ENCODE measurements around the gene IL10RA. TPM values are rescaled to one million over a fixed set of nuclear protein-coding genes. Genes with fewer than 3 reads are reported as not detected.

IL10RA gene
- total RNA-seq, 1 donor from 2014 or later = 7.2 TPM

DNA sequence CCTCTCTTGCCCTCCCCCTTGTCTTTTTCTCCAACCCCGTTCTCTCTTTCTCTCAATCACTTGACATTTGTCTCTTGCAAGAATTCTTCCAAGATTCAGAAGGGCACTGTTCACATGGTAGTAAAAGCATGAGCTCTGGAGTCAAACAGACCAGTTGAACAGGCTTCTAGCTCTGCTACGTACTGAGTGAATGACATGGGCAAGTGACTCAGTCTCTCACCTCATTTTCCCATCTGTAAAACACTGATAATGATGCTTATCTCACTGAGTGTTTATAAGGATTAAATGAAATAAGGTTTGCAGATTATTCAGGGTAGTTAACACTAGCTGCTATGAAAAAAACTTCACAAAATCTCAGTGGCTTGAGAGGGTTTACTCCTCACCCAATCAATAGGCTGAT lies 5.9 kb upstream of the IL10RA start:
- intact Hi-C loops (cut with DNase I) = no loop called here
- DNase-seq (ENCODE audit: missing footprints) = no peak
- ATAC-seq = no peak

GRCh38 chr11:117980720-117981119 lies 5.5 kb upstream of the IL10RA start:
- DNase-seq (ENCODE audit: missing footprints) (no peak), ATAC-seq (no peak)
- intact Hi-C loops (cut with DNase I) = no loop called here

DNA sequence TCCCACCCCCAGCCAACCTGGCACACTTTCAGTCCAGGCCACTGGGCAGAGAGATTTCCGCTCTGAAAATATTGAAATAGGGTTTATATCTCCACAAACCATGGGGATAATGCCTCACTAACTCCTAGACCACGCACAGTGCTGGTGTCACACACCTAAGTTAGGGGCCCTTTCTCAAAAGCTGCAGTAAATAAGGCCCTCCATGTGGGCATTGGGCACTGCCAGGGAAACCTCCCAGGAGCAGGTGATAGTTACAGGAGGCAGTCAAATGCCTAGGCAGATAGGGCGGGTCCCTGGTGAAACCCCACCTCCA lies 3.1 kb upstream of the IL10RA start:
- ATAC-seq (no peak), DNase-seq (ENCODE audit: missing footprints) (no peak)
- intact Hi-C loops (cut with DNase I) = no loop called here

- intact Hi-C loops (cut with DNase I) = no loop called here
- DNase-seq (ENCODE audit: missing footprints) (no peak), ATAC-seq (no peak)
Measured at GRCh38 chr11:117984476-117984875, 1.7 kb upstream of the IL10RA start.

GRCh38 chr11:117986981-117987574 lies 884 bp downstream of the IL10RA start:
- no peak for DNase-seq (ENCODE audit: missing footprints)
- ATAC-seq = no peak
- intact Hi-C loops (cut with DNase I) = no loop called here

DNA sequence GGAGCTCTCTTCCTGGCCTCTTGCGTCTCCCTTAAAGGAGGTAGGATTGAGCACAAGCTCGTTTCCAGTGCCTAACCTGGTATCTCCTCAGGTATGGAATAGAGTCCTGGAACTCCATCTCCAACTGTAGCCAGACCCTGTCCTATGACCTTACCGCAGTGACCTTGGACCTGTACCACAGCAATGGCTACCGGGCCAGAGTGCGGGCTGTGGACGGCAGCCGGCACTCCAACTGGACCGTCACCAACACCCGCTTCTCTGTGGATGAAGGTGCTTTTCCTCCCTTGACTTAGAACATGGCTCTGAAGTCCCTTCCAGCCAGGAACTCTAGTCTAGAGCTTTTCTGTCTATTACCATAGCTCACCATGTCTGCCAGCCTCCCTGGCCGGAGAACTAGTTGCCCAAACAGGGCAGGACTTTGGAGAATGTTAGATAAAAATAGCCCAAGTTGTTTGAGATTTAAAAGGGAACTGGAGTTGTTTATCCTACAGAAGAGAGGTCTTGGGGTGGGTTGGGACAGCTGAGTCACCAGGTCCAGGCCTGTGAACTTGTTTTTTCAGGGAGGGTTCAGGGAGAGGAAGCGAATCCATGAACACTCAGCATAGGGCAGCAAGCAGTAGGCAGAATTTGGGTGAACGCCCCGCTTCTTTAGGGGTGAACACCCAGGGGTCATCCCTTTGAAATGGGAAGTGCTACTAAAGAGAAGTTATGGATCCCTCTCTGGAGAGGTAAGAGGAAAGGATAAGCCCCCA lies 3.3 kb downstream of the IL10RA start:
- ATAC-seq (peak; percentile 32), DNase-seq (ENCODE audit: missing footprints) (no peak)
- intact Hi-C loops (cut with DNase I) = no loop called here

- intact Hi-C loops (cut with DNase I) = no loop called here
- no peak for DNase-seq (ENCODE audit: missing footprints)
- no peak for ATAC-seq
Measured at GRCh38 chr11:117992136-117992535, 5.9 kb downstream of the IL10RA start.

- DNase-seq (ENCODE audit: missing footprints) = no peak
- intact Hi-C loops (cut with DNase I) = no loop called here
- ATAC-seq = no peak
Measured at GRCh38 chr11:117992620-117993019, 6.4 kb downstream of the IL10RA start.

DNA sequence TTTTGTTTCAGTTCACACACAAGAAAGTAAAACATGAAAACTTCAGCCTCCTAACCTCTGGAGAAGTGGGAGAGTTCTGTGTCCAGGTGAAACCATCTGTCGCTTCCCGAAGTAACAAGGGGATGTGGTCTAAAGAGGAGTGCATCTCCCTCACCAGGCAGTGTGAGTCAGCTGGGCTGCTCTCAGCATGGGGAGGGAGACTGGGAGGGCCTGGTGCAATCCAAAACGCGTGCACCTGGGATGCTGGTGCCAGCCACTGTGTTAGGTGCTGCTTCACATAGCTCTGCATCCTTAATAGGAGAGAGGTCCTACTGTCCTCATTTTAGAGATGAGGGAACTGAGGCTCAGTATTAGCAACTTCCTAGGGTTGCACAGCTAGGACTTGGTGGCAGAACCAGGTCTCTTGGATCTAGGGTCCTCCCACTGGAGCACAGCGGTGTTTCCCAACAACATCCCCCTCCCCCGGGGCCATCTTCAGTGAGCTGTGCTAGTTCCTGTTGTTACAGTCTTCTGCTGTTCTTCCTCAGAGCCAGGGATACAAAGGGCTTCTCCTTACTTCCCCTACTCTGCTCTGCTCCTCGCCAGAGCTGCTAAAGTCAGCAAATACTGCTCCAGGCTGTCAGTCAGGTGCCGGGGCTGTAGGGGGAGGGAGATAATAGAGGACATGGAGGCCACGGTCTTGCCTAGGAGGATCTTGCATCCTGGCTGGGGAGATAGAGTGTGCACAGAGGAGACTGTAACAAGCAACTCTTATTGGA lies 8.0 kb downstream of the IL10RA start:
- DNase-seq (ENCODE audit: missing footprints) (no peak), ATAC-seq (peak; percentile 74)
- intact Hi-C loops (cut with DNase I) = no loop called here

DNA sequence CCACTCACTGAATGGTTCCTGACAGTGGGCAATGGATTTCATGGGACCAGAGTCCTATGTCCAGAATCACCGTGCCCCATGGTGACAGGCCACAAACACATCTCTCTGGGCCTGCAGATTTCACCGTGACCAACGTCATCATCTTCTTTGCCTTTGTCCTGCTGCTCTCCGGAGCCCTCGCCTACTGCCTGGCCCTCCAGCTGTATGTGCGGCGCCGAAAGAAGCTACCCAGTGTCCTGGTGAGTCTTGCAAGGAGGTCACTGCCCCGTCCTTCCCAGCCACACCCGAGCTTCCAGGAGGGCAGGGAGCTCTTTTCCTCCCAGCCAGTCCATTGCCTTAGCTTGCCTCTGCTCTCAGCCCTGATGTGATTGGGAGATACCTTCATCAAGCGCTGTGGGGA lies 9.3 kb downstream of the IL10RA start:
- DNase-seq (ENCODE audit: missing footprints) (no peak), ATAC-seq (no peak)
- intact Hi-C loops (cut with DNase I) = no loop called here

GRCh38 chr11:117996058-117996457 lies 9.9 kb downstream of the IL10RA start:
- DNase-seq (ENCODE audit: missing footprints) = no peak
- intact Hi-C loops (cut with DNase I) = no loop called here
- no peak for ATAC-seq

DNA sequence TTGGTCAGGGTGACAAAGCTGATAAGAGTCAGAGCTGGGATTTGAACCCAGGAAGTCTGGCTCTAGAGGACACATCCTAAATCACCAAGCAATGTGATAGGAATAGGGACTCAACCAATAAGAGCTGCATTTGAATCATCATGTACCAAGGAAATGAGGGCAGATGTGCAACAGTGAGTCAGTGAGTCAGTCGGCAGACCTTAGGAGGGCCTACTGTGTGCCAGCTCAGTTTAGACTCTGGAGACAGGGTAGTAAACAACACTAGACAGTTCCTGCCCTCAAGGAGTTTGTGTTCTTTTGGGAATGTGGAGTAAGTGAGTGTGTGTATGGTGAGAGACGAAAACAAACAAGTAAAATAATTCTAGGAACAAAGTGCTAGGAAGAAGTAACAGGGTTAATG lies 11.2 kb downstream of the IL10RA start:
- ATAC-seq = no peak
- DNase-seq (ENCODE audit: missing footprints) = no peak
- intact Hi-C loops (cut with DNase I) = no loop called here

DNA sequence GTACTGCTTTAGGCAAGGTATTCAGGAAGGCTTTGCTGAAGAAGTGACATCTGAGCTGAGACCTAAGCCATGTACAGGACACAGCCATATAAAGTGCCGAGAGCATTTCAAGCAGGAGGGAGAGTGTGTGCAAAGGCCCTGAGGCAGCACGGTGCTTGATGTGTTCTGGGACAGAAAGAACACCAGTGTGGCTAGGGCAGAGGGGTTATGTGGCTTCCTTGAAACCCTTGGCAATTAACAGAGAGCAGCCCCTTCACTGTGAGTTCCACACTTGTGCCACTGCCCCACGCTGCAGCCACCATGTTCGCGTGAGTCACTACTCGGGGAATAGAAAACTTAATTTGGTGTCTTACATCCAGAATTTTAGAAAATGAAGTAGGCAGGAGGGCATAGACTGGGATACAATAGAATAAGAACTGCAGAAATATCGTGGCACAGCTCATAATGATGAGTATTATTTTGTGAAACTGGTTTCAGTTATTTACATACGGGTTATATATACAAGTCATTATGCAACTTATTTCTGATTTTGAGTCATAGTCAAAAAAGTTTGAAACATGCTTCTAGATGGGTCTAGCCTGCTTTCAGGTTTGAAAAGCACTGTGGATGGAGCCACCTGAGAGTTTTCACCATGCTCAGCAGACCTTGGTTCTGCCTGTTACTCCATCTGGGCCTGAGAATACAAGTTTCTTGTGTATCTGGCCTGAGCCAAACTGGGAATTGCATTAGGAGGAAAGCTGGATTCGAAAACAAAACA lies 11.8 kb downstream of the IL10RA start:
- DNase-seq (ENCODE audit: missing footprints) (no peak), ATAC-seq (no peak)
- intact Hi-C loops (cut with DNase I) = no loop called here

- no peak for ATAC-seq
- DNase-seq (ENCODE audit: missing footprints) = no peak
- intact Hi-C loops (cut with DNase I) = no loop called here
Measured at GRCh38 chr11:117998664-117999353, 12.6 kb downstream of the IL10RA start.

GRCh38 chr11:117999354-117999993 lies 13.3 kb downstream of the IL10RA start:
- DNase-seq (ENCODE audit: missing footprints) (no peak), ATAC-seq (no peak)
- intact Hi-C loops (cut with DNase I) = no loop called here

- no peak for DNase-seq (ENCODE audit: missing footprints)
- intact Hi-C loops (cut with DNase I) = no loop called here
- ATAC-seq = no peak
Measured at GRCh38 chr11:118000067-118000849, 14.1 kb downstream of the IL10RA start.

GRCh38 chr11:118000850-118001228 lies 14.6 kb downstream of the IL10RA start:
- intact Hi-C loops (cut with DNase I) = no loop called here
- no peak for ATAC-seq
- no peak for DNase-seq (ENCODE audit: missing footprints)

DNA sequence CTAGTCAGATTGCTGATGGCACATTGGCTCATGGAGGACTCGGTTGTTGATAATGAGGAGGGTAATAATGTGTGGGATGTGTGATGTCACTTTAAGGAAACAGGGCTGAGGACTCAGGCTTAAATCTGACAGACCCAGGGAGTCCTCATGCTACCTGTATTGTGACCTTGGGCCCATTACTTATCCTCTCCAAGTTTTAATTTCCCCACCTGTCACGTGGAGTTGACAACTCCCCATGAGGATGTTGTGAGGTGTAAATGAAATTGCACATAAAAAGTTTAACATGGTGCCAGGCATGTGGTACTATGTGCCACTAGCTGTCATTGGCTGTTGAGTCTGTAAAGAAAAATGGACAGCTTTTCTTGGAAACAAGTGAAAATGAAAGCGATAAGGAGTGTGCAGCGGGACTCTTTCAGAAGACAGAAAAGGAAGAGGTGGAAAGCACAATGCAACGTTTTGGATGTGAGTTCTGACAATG lies 15.3 kb downstream of the IL10RA start:
- intact Hi-C loops (cut with DNase I) = no loop called here
- DNase-seq (ENCODE audit: missing footprints) = no peak
- no peak for ATAC-seq
